Fibroblast of lung (primary cell): Measurements from ENCODE around the gene BST2. TPM values are rescaled to one million over a fixed set of nuclear protein-coding genes. Genes with fewer than 3 reads are reported as not detected.

Experiments used
- DNase-seq, 2 donors: peaks; one replicate each; pipeline versions ENCODE4 v3.0.0 to v3.0.0-alpha.2; 2010; ENCODE audit warnings: low read depth in 2 of 2
- H2AFZ ChIP-seq: 2 replicates; pipeline ENCODE4 v1.5.1; 2012; ENCODE audit warnings: low read length, control low read depth, inconsistent platforms
- H3K27ac ChIP-seq: 2 replicates; pipeline ENCODE4 v1.5.1; 2011; ENCODE audit warnings: low read length, control low read depth; ENCODE audit not compliant: insufficient read depth
- H3K27me3 ChIP-seq: 2 replicates; pipeline ENCODE4 v1.5.1; 2011; ENCODE audit warnings: mild to moderate bottlenecking, low read length; ENCODE audit not compliant: control insufficient read depth, insufficient read depth
- H3K36me3 ChIP-seq: 2 replicates; pipeline ENCODE4 v1.5.1; 2011; ENCODE audit warnings: low read length; ENCODE audit not compliant: control insufficient read depth, insufficient read depth
- H3K4me1 ChIP-seq: 2 replicates; pipeline ENCODE4 v1.5.1; 2011; ENCODE audit warnings: low read length; ENCODE audit not compliant: control insufficient read depth, insufficient read depth; ENCODE audit errors: extremely low read depth
- H3K4me2 ChIP-seq: 2 replicates; pipeline ENCODE4 v1.5.1; 2011; ENCODE audit warnings: low read length, control low read depth; ENCODE audit not compliant: insufficient read depth; ENCODE audit errors: extremely low read depth
- H3K4me3 ChIP-seq, 4 experiments: fragments of 200-600 bp in 1 of 4; sonication (generic) in 1 of 4; replicated peaks in 1 of 4; 2 replicates each; pipeline ENCODE4 v1.5.1; 2011 to 2016; ENCODE audit warnings: low read length in 4 of 4, low read depth in 3 of 4, mild to moderate bottlenecking in 3 of 4, control low read depth in 2 of 4, inconsistent platforms in 1 of 4, mixed read lengths in 1 of 4; ENCODE audit not compliant: insufficient read depth in 1 of 4; ENCODE audit errors: control extremely low read depth in 1 of 4
- H3K79me2 ChIP-seq: 2 replicates; pipeline ENCODE4 v1.5.1; 2012; ENCODE audit warnings: mild to moderate bottlenecking, low read length, inconsistent platforms; ENCODE audit not compliant: control insufficient read depth, insufficient read depth
- H3K9ac ChIP-seq: 2 replicates; pipeline ENCODE4 v1.5.1; 2011; ENCODE audit warnings: mild to moderate bottlenecking, low read length, control low read depth; ENCODE audit not compliant: insufficient read depth
- H3K9me3 ChIP-seq: 2 replicates; pipeline ENCODE4 v1.5.1; 2012; ENCODE audit warnings: low read depth, low read length; ENCODE audit not compliant: control insufficient read depth, insufficient read depth
- H4K20me1 ChIP-seq: 2 replicates; pipeline ENCODE4 v1.5.1; 2011; ENCODE audit warnings: low read length; ENCODE audit not compliant: control insufficient read depth, insufficient read depth; ENCODE audit errors: extremely low read depth
- EZH2 ChIP-seq: IDR thresholded peaks from 2 replicates; pipeline ENCODE4 v1.5.1; 2012; ENCODE audit warnings: low read length, control low read depth, mild to moderate bottlenecking; ENCODE audit errors: missing control alignments
- polyA plus RNA-seq, 2 donors: library from polyadenylated mRNA; depleted of rRNA in 1 of 2; stranded (reverse) in 1 of 2; unstranded in 1 of 2; fragments of >200 nt; gene quantifications; 2 replicates each; pipeline ENCODE4 v1.2.1, GENCODE V29; 2011 to 2012; ENCODE audit warnings: missing spikeins in 1 of 2
- total RNA-seq: library from RNA; depleted of rRNA; stranded (reverse); fragments of >200 nt; gene quantifications from 2 replicates; pipeline ENCODE4 v1.2.1, GENCODE V29; 2014
- TF ChIP-seq, protein P1 (sequence below), 2 donors: IDR thresholded peaks in 1 of 2; conservative IDR thresholded peaks in 1 of 2; 1 replicate in 1 of 2; 2 replicates in 1 of 2; pipeline ENCODE4 v1.5.1; 2011 to 2012; ENCODE audit warnings: low read length in 2 of 2, control low read depth in 1 of 2, inconsistent platforms in 1 of 2, low read depth in 1 of 2, mild to moderate bottlenecking in 1 of 2

BST2 gene
- total and polyA plus RNA-seq, 2 donors (not counting 1 experiment from before 2014, with no cell fraction given) = 4.3 to 5.6 TPM

DNA sequence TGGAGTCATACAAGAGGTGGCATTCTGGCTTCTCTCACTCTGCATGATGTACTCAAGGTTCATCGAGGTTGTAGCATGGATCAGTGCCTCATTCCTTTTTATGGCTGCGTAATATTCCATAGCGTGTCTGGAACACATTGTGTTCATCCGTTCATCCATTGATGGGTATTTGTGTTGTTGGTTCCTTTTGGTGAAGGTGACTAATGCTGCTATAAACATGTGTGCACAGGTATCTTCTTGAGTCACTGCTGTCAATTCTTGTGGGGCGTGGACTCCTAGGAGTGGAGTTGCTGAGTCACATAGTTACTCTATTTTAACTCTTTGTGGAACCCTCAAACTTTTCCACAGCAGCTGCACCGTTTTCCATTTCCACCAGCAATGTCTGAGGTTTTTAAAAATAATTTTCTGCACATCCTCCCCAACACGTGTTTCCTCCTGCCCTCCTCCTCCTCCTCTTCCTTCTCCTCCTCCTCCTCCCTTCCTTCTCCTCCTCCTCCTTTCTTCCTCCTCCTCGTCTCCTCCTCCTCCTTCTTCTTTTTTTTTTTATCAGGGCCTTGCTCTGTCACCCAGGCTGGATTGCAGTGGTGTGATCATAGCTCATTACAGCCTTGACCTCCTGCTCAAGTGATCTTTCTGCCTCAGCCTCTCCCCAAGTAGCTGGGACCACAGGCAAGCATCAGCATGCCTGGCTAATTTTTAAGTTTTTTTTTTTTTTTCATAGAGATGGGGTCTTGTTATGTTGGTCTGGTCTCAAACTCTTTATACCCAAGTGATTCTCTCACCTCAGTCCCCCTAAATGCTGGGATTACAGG, 45.0 kb upstream of the BST2 start:
- no peaks in the 10 kb centered on the region for H3K79me2 ChIP-seq
- no peaks in the 10 kb centered on the region for H3K4me1 ChIP-seq
- no peak overlapping the region for H3K9ac ChIP-seq
- H3K4me3 ChIP-seq = no peak overlapping the region
- DNase-seq = no peak
- H3K4me2 ChIP-seq = no peak overlapping the region
- no peaks in the 10 kb centered on the region for H3K9me3 ChIP-seq
- no peak overlapping the region for H3K27ac ChIP-seq
- peaks cover 15% of the 10 kb centered on the region for H3K27me3 ChIP-seq
- H2AFZ ChIP-seq = no peak overlapping the region
- no peaks in the 10 kb centered on the region for H4K20me1 ChIP-seq
- no peak for TF ChIP-seq EZH2
- TF ChIP-seq, protein P1, sequence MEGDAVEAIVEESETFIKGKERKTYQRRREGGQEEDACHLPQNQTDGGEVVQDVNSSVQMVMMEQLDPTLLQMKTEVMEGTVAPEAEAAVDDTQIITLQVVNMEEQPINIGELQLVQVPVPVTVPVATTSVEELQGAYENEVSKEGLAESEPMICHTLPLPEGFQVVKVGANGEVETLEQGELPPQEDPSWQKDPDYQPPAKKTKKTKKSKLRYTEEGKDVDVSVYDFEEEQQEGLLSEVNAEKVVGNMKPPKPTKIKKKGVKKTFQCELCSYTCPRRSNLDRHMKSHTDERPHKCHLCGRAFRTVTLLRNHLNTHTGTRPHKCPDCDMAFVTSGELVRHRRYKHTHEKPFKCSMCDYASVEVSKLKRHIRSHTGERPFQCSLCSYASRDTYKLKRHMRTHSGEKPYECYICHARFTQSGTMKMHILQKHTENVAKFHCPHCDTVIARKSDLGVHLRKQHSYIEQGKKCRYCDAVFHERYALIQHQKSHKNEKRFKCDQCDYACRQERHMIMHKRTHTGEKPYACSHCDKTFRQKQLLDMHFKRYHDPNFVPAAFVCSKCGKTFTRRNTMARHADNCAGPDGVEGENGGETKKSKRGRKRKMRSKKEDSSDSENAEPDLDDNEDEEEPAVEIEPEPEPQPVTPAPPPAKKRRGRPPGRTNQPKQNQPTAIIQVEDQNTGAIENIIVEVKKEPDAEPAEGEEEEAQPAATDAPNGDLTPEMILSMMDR (conservative IDR thresholded peaks at IDR 0.05 in 1 of 2, IDR thresholded peaks at IDR 0.05 in 1 of 2; ENCODE audit: low read depth in 1 of 2, low read length in 2 of 2) = no peak
- no peaks in the 10 kb centered on the region for H3K36me3 ChIP-seq

DNA sequence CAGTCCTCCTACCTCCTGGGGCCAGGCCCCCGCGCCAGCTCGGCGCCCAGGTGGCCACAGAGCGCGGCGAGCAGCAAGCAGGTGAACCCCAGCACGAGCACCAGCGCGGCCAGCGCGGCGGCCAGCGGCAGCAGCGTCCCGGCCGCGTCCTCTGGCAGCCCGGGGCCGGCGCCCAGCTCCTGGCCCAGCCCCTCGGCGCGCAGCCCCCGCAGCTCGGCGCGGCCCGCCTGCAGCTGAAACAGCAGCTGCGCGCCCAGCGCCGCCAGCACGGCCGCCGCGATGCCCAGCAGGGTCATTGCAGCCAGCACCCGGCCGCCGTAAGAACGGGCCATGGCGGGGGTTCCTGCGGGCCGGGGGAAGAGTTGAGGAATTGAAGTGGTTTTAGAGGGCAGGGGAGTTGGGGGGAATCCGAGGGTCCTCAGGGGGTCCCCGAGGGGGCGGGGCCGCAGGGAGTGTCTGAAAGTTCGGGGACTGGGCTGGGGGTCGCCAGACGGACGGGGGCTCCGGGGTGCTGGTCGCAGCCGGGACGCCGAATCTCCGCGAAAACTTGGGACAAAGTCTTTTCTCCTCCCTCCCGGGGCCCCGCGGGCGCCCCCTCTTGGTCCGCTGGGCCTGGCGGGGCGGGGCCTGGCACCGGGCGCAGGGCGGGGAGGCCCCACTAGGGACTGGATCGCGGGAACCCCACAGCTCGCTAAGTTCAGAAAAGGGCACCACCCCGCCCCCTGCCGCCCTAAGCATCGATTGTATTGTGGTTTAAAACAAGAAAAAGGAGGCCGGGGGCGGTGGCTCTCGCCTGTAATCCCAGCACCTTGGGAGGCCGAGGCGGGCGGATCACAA, 42.9 kb upstream of the BST2 start, which contains the start of gene TMEM221:
TMEM221 (minus strand) TSS at position 538 of the 837 bp plus-strand sequence; CDS start at position 332, 206 bp downstream.
- Histone ChIP-seq H3K27ac (no peak within 1 kb of the TSS), H3K4me1 (no peaks in the 10 kb centered on the region), H4K20me1 (no peaks in the 10 kb centered on the region), H3K4me2 (peak within 1 kb of the TSS; percentile 64), H3K27me3 (peaks cover 12% of the 10 kb centered on the region), H3K79me2 (no peaks in the 10 kb centered on the region), H2AFZ (no peak within 1 kb of the TSS), H3K36me3 (no peaks in the 10 kb centered on the region), H3K4me3 (peak within 1 kb of the TSS in 3 of 4 experiments; percentile 16 to 52 (median 22)), H3K9ac (no peak within 1 kb of the TSS), H3K9me3 (no peaks in the 10 kb centered on the region)
- peak in 1 of 2 donors; percentile 16 for DNase-seq
- TF ChIP-seq EZH2 = no peak
- TF ChIP-seq, protein P1 (conservative IDR thresholded peaks at IDR 0.05 in 1 of 2, IDR thresholded peaks at IDR 0.05 in 1 of 2; ENCODE audit: low read depth in 1 of 2, low read length in 2 of 2) = peak; percentile 41 to 45

DNA sequence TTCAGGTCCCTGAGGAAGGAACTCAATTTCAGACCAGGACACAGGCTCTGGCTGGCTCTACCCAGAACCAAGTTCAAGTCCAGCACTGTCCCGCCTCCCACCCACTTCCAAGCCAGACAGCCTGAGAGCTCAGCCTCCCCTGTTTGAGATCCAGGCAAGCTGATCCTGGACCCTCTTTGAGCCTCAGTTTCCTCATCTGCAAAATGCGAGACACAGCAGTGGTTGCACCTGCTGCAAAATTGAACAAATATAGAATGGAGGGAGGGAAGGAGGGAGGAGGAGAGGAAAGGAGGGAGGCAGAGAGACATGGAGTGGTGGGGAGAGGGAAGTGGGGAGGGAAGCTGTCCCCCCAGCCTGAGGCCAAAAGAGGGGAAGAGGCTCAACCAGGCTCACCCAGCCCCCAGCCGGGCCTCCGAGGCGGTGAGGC, 42.3 kb upstream of the BST2 start:
- no peaks in the 10 kb centered on the region for H3K79me2 ChIP-seq
- peak overlapping the region in 1 of 4 experiments; percentile 10 for H3K4me3 ChIP-seq
- no peak overlapping the region for H3K4me2 ChIP-seq
- DNase-seq = no peak
- no peak overlapping the region for H2AFZ ChIP-seq
- H3K9ac ChIP-seq = no peak overlapping the region
- TF ChIP-seq EZH2 = peak; percentile 24
- TF ChIP-seq, protein P1 (conservative IDR thresholded peaks at IDR 0.05 in 1 of 2, IDR thresholded peaks at IDR 0.05 in 1 of 2; ENCODE audit: low read depth in 1 of 2, low read length in 2 of 2) = no peak
- no peak overlapping the region for H3K27ac ChIP-seq
- no peaks in the 10 kb centered on the region for H3K9me3 ChIP-seq
- no peaks in the 10 kb centered on the region for H3K36me3 ChIP-seq
- H4K20me1 ChIP-seq = no peaks in the 10 kb centered on the region
- peaks cover 12% of the 10 kb centered on the region for H3K27me3 ChIP-seq
- H3K4me1 ChIP-seq = no peaks in the 10 kb centered on the region
